ENCODE data around the gene IGSF8.

Gene IGSF8

GRCh38 chr1:160097911-160098851, at the start of gene IGSF8 (continued):
- TF ChIP-seq AEBP2 (tag by site-specific recombination; IDR thresholded peaks at IDR 0.05; ENCODE audit: borderline replicate concordance) (no peak), SP3 (tag by site-specific recombination; IDR thresholded peaks at IDR 0.05) (peak; percentile 61), ZNF639 (tag by site-specific recombination; IDR thresholded peaks at IDR 0.05) (no peak), ZBTB10 (tag by site-specific recombination; IDR thresholded peaks at IDR 0.05) (peak; percentile 25; the same call in 1 of the 2 replicates), ZNF830 (tag by site-specific recombination; IDR thresholded peaks at IDR 0.05; ENCODE audit: low read depth) (no peak), ZNF324 (tag by site-specific recombination; IDR thresholded peaks at IDR 0.05) (no peak), KLF7 (tag by site-specific recombination; IDR thresholded peaks at IDR 0.05; ENCODE audit: borderline replicate concordance) (0 out of 2 replicates have a peak, but pooled peaks have one; percentile 22), ZNF510 (tag by site-specific recombination; IDR thresholded peaks at IDR 0.05; ENCODE audit: insufficient replicate concordance) (no peak), TRIM28 (IDR thresholded peaks at IDR 0.05; ENCODE audit: borderline replicate concordance, low read length) (no peak), ZNF140 (tag by site-specific recombination; IDR thresholded peaks at IDR 0.05) (no peak), ZNF211 (tag by site-specific recombination; IDR thresholded peaks at IDR 0.05; ENCODE audit: low read depth) (no peak), ZNF335 (tag by site-specific recombination; conservative IDR thresholded peaks at IDR 0.05) (peak; percentile 89), OSR2 (tag by site-specific recombination; IDR thresholded peaks at IDR 0.05) (no peak), ZNF10 (tag by site-specific recombination; IDR thresholded peaks at IDR 0.05) (no peak), ZNF791 (tag by site-specific recombination; IDR thresholded peaks at IDR 0.05) (no peak), ZFP37 (tag by site-specific recombination; IDR thresholded peaks at IDR 0.05) (no peak), REPIN1 (tag by site-specific recombination; IDR thresholded peaks at IDR 0.05; ENCODE audit: low read depth) (no peak), ZNF175 (tag by site-specific recombination; IDR thresholded peaks at IDR 0.05) (no peak), ZNF302 (tag by site-specific recombination; IDR thresholded peaks at IDR 0.05; ENCODE audit: low read depth) (no peak), ZNF580 (tag by site-specific recombination; IDR thresholded peaks at IDR 0.05) (no peak), ZFP3 (tag by site-specific recombination; IDR thresholded peaks at IDR 0.05; ENCODE audit: low read depth) (no peak), ZNF114 (tag by site-specific recombination; IDR thresholded peaks at IDR 0.05) (no peak), ZNF654 (tag by site-specific recombination; IDR thresholded peaks at IDR 0.05; ENCODE audit: low read depth) (no peak), MYNN (tag by site-specific recombination; IDR thresholded peaks at IDR 0.05; ENCODE audit: borderline replicate concordance) (no peak), ZNF785 (tag by site-specific recombination; IDR thresholded peaks at IDR 0.05) (no peak), ZNF280C (tag by site-specific recombination; IDR thresholded peaks at IDR 0.05) (no peak), ZNF138 (tag by site-specific recombination; IDR thresholded peaks at IDR 0.05; ENCODE audit: borderline replicate concordance) (no peak), ZNF701 (tag by site-specific recombination; IDR thresholded peaks at IDR 0.05) (no peak), ZNF354C (tag by site-specific recombination; IDR thresholded peaks at IDR 0.05; ENCODE audit: borderline replicate concordance, low read depth) (no peak), KLF16 (tag by site-specific recombination; IDR thresholded peaks at IDR 0.05) (0 out of 2 replicates have a peak, but pooled peaks have one; percentile 31), ZNF629 (tag by site-specific recombination; IDR thresholded peaks at IDR 0.05) (no peak), GFI1B (tag by site-specific recombination; IDR thresholded peaks at IDR 0.05) (no peak), ZNF529 (tag by site-specific recombination; IDR thresholded peaks at IDR 0.05; ENCODE audit: insufficient replicate concordance) (no peak)
